H1 (cell line): ENCODE measurements around the gene TSG101. TPM values are rescaled to one million over a fixed set of nuclear protein-coding genes. Genes with fewer than 3 reads are reported as not detected.

Source experiments
- CTCF ChIA-PET: fragments of 300-600 bp; sonication (Branson Sonifier 250); formaldehyde crosslinking; loops from one replicate; lab custom pipeline; 2021; ENCODE audit not compliant: partially characterized antibody; lab: Charles Lee
- POLR2A ChIA-PET: fragments of 300-600 bp; sonication (Branson Sonifier 250); formaldehyde crosslinking; loops from one replicate; lab custom pipeline; 2021; ENCODE audit warnings: inconsistent platforms; ENCODE audit not compliant: partially characterized antibody; lab: Charles Lee
- DNase-seq, 2 experiments: peaks; one replicate each; pipeline versions ENCODE4 v3.0.0 to v3.0.0-alpha.2; 2010 to 2022; ENCODE audit warnings: low spot score in 2 of 2, low read depth in 1 of 2, mixed read lengths in 1 of 2
- FAIRE-seq: peaks from 2 replicates; lab custom pipeline; 2011; peaks lifted over from hg19 to GRCh38; lab: Jason Lieb, UNC
- H2AFZ ChIP-seq: 2 replicates; pipeline ENCODE4 v1.8.1; 2012; ENCODE audit warnings: low read length, inconsistent platforms
- H2AK5ac ChIP-seq: 2 replicates; pipeline ENCODE4 v1.6.1; 2013; ENCODE audit warnings: low read depth, low read length
- H2BK120ac ChIP-seq: replicated peaks from 2 replicates; pipeline ENCODE3; 2013; ENCODE audit warnings: low read depth, low read length, inconsistent platforms
- H2BK12ac ChIP-seq: 2 replicates; pipeline ENCODE4 v1.6.1; 2013; ENCODE audit warnings: low read depth, low read length
- H2BK15ac ChIP-seq: 2 replicates; pipeline ENCODE4 v1.6.1; 2013; ENCODE audit warnings: low read length
- H2BK20ac ChIP-seq: 2 replicates; pipeline ENCODE4 v1.6.1; 2013; ENCODE audit warnings: low read length
- H2BK5ac ChIP-seq: 2 replicates; pipeline ENCODE4 v1.6.1; 2013; ENCODE audit warnings: low read depth, low read length
- H3K14ac ChIP-seq: 2 replicates; pipeline ENCODE4 v1.6.1; 2013; ENCODE audit warnings: inconsistent platforms; ENCODE audit not compliant: insufficient read length
- H3K18ac ChIP-seq: 2 replicates; pipeline ENCODE4 v1.6.1; 2013; ENCODE audit warnings: low read length; ENCODE audit errors: extremely low read depth
- H3K23ac ChIP-seq: 2 replicates; pipeline ENCODE4 v1.6.1; 2013; ENCODE audit warnings: inconsistent platforms; ENCODE audit not compliant: insufficient read length
- H3K23me2 ChIP-seq: 2 replicates; pipeline ENCODE4 v1.6.1; 2013; ENCODE audit warnings: low read depth, low read length
- H3K27ac ChIP-seq: 2 replicates; pipeline ENCODE4 v1.6.1; 2011; ENCODE audit warnings: low read depth, low read length, inconsistent platforms
- H3K27me3 ChIP-seq, 4 experiments: replicated peaks in 1 of 4; 1 replicate in 1 of 4; 2 replicates in 3 of 4; pipeline versions ENCODE4 v1.6.1 to v1.8.1; 2011 to 2013; ENCODE audit warnings: low read length in 3 of 4, mild to moderate bottlenecking in 3 of 4, inconsistent platforms in 2 of 4, mixed read lengths in 2 of 4, moderate library complexity in 1 of 4; ENCODE audit not compliant: control insufficient read depth in 3 of 4, insufficient read depth in 3 of 4; ENCODE audit errors: extremely low read depth in 1 of 4
- H3K36me3 ChIP-seq, 4 experiments: 2 replicates each; pipeline versions ENCODE4 v1.6.1 to v1.8.1; 2011 to 2013; ENCODE audit warnings: mild to moderate bottlenecking in 4 of 4, low read length in 3 of 4, moderate library complexity in 2 of 4, control low read depth in 1 of 4, inconsistent platforms in 1 of 4; ENCODE audit not compliant: insufficient read depth in 4 of 4, control insufficient read depth in 2 of 4
- H3K4ac ChIP-seq: replicated peaks from 2 replicates; pipeline ENCODE3; 2013; ENCODE audit warnings: low read length, low read depth, mixed read lengths, inconsistent platforms; ENCODE audit not compliant: insufficient read length
- H3K4me1 ChIP-seq, 4 experiments: replicated peaks in 1 of 4; 1 replicate in 1 of 4; 2 replicates in 3 of 4; pipeline versions ENCODE4 v1.6.1 to v1.8.1; 2011 to 2013; ENCODE audit warnings: low read length in 3 of 4, inconsistent platforms in 2 of 4, mixed read lengths in 1 of 4; ENCODE audit not compliant: insufficient read depth in 4 of 4, control insufficient read depth in 3 of 4
- H3K4me2 ChIP-seq, 2 experiments: 2 replicates each; pipeline versions ENCODE4 v1.6.1 to v1.8.1; 2011 to 2013; ENCODE audit warnings: low read depth in 2 of 2, low read length in 2 of 2, control low read depth in 1 of 2, inconsistent platforms in 1 of 2, mild to moderate bottlenecking in 1 of 2; ENCODE audit not compliant: insufficient read depth in 1 of 2
- H3K4me3 ChIP-seq, 4 experiments: fragments of 200-600, 300-600 bp in 1 of 4; sonication (generic), shearing (Covaris generic), sonication (Bioruptor Twin) in 1 of 4; 2 replicates each; pipeline versions ENCODE4 v1.5.1 to v1.8.1; 2011 to 2016; ENCODE audit warnings: low read length in 4 of 4, low read depth in 3 of 4, control low read depth in 2 of 4, inconsistent platforms in 2 of 4, mild to moderate bottlenecking in 2 of 4, mixed read lengths in 1 of 4, moderate library complexity in 1 of 4; ENCODE audit not compliant: insufficient read depth in 2 of 4; ENCODE audit errors: extremely low read depth in 1 of 4
- H3K56ac ChIP-seq: replicated peaks from 2 replicates; pipeline ENCODE3; 2013; ENCODE audit warnings: low read depth, mild to moderate bottlenecking, mixed read lengths, low read length, inconsistent platforms; ENCODE audit not compliant: insufficient read length
- H3K79me1 ChIP-seq: 2 replicates; pipeline ENCODE4 v1.6.1; 2013; ENCODE audit warnings: low read depth, low read length, control low read depth
- H3K79me2 ChIP-seq, 2 experiments: 2 replicates each; pipeline versions ENCODE4 v1.6.1 to v1.8.1; 2012 to 2013; ENCODE audit warnings: low read length in 2 of 2, mild to moderate bottlenecking in 2 of 2, inconsistent platforms in 1 of 2; ENCODE audit not compliant: insufficient read depth in 2 of 2, control insufficient read depth in 1 of 2
- H3K9ac ChIP-seq, 4 experiments: replicated peaks in 1 of 4; 1 replicate in 1 of 4; 2 replicates in 3 of 4; pipeline versions ENCODE4 v1.6.1 to v1.8.1; 2011 to 2013; ENCODE audit warnings: low read depth in 3 of 4, low read length in 3 of 4, control low read depth in 2 of 4, mild to moderate bottlenecking in 2 of 4, moderate library complexity in 2 of 4, inconsistent platforms in 1 of 4; ENCODE audit errors: extremely low read depth in 1 of 4
- H3K9me3 ChIP-seq, 2 experiments: 2 replicates each; pipeline versions ENCODE4 v1.6.1 to v1.8.1; 2012 to 2013; ENCODE audit warnings: mild to moderate bottlenecking in 2 of 2, moderate library complexity in 2 of 2, control low read depth in 1 of 2, inconsistent platforms in 1 of 2, low read depth in 1 of 2, low read length in 1 of 2, mixed read lengths in 1 of 2; ENCODE audit not compliant: insufficient read depth in 2 of 2
- H4K20me1 ChIP-seq, 2 experiments: replicated peaks in 1 of 2; 2 replicates each; pipeline versions ENCODE3 to v1.8.1; 2011 to 2013; ENCODE audit warnings: inconsistent platforms in 2 of 2, low read length in 2 of 2, mild to moderate bottlenecking in 1 of 2; ENCODE audit not compliant: insufficient read depth in 2 of 2, control insufficient read depth in 1 of 2
- H4K5ac ChIP-seq: 2 replicates; pipeline ENCODE4 v1.6.1; 2013; ENCODE audit warnings: low read length, low read depth, mixed read lengths, inconsistent platforms; ENCODE audit not compliant: insufficient read length
- H4K8ac ChIP-seq: 2 replicates; pipeline ENCODE4 v1.8.0; 2013; ENCODE audit warnings: mild to moderate bottlenecking, moderate library complexity, low read length, inconsistent platforms; ENCODE audit not compliant: insufficient read depth; ENCODE audit errors: extremely low read depth
- H4K91ac ChIP-seq: replicated peaks from 2 replicates; pipeline ENCODE3; 2013; ENCODE audit warnings: low read length, mixed read lengths, inconsistent platforms; ENCODE audit not compliant: insufficient read length
- CHD2 ChIP-seq: IDR thresholded peaks from 2 replicates; pipeline ENCODE4 v1.6.1; 2012; ENCODE audit warnings: low read length, improper control_type of control experiment
- CREB1 ChIP-seq: IDR thresholded peaks from 2 replicates; pipeline ENCODE4 v1.6.1; 2012; ENCODE audit warnings: inconsistent platforms
- KDM5A ChIP-seq: fragments of 200-600 bp; IDR thresholded peaks from 2 replicates; pipeline ENCODE4 v1.7.1; 2012; ENCODE audit warnings: mild to moderate bottlenecking, low read length, inconsistent platforms, mixed read lengths
- TBP ChIP-seq: IDR thresholded peaks from 2 replicates; pipeline ENCODE4 v1.6.1; 2011; ENCODE audit warnings: low read depth, low read length, improper control_type of control experiment
- TEAD4 ChIP-seq: IDR thresholded peaks from 2 replicates; pipeline ENCODE4 v1.6.1; 2012; ENCODE audit warnings: low read depth, low read length, inconsistent platforms, mixed read lengths
- WGBS, 2 experiments: shearing (Covaris generic) in 1 of 2; methylation state at CpG; one replicate each; pipeline versions ENCODE4 v1.1.6 to v1.1.7; 2013 to 2015; ENCODE audit warnings: low lambda C conversion rate in 2 of 2, mixed read lengths in 2 of 2, inconsistent platforms in 1 of 2, low coverage in 1 of 2, missing lambda C conversion rate in 1 of 2; ENCODE audit not compliant: insufficient replicate concordance in 2 of 2, insufficient coverage in 1 of 2, insufficient read length in 1 of 2; ENCODE audit errors: extremely low coverage in 1 of 2, missing lambda C conversion rate in 1 of 2; 5-methylcytosine and 5-hydroxymethylcytosine counted together
- polyA plus RNA-seq, 7 experiments: library from polyadenylated mRNA; depleted of rRNA in 3 of 7; stranded (reverse) in 5 of 7; unstranded in 2 of 7; fragments of >200 nt in 5 of 7; fragments of 200-250 nt in 2 of 7; gene quantifications; 1 replicate in 5 of 7; 2 replicates in 1 of 7; 4 replicates in 1 of 7; pipeline versions ENCODE4 v1.2.1 to v1.2.3, GENCODE V29; 2011 to 2013; ENCODE audit warnings: missing spikeins in 2 of 7, mixed read lengths in 2 of 7
- total RNA-seq: library from RNA; stranded (reverse); fragmentation: NEBNext Ultra II Directional; extraction: Animal tissue kit (Norgen Biotek cat#: 25700); gene quantifications from 2 replicates; pipeline ENCODE4 v1.2.1, GENCODE V29; 2021

Gene TSG101
- total and polyA plus RNA-seq, 2 of the 8 experiments (the other 6 are each of a cell fraction or from before 2014, with no cell fraction given) = 50.8 to 151 TPM

GRCh38 chr11:18527512-18527911, 770 bp upstream of the TSG101 start:
- H3K18ac ChIP-seq = no peak overlapping the region
- WGBS, 2 experiments = 76% methylated on average over 5 of the region's 5 CpGs; no CpG with 5 or more reads in 1 of the 2 experiments
- peaks cover 0 to 3% (median 0%) of the 10 kb centered on the region in 4 experiments; a peak in 1 of 8 replicates for H3K36me3 ChIP-seq
- no peak overlapping the region for H2BK5ac ChIP-seq
- DNase-seq (no peak), FAIRE-seq (no peak)
- peaks cover 0 to 40% of the 10 kb centered on the region in 2 experiments; a peak in 2 of 4 replicates for H3K79me2 ChIP-seq
- no peak overlapping the region for H3K56ac ChIP-seq
- peak overlapping the region; percentile 86 to 96 (median 91) for H3K4me3 ChIP-seq
- H4K20me1 ChIP-seq = no peaks in the 10 kb centered on the region
- peak overlapping the region; percentile 58 to 62 for H3K4me2 ChIP-seq
- peak overlapping the region; percentile 97; the same call in 1 of the 2 replicates for H3K27ac ChIP-seq
- ChIA-PET CTCF (interaction anchor here (0.6 to 2.8 kb wide), 5 partner anchors 9 to 196 kb away, joined by 3 to 6 read pairs (median 3); no protein-coding TSS in a partner anchor), POLR2A (interaction anchor here (0.7 to 2.1 kb wide), 17 partner anchors 8 to 236 kb away, joined by 3 to 10 read pairs (median 4); partner anchors contain the start of genes GTF2H1, HPS5, LDHC and SPTY2D1)
- no peak overlapping the region for H2BK120ac ChIP-seq
- H3K9ac ChIP-seq = peak overlapping the region in 3 of 4 experiments; percentile 95 to 97 (median 96); a peak in 5 of 7 replicates
- H3K23me2 ChIP-seq = peaks cover 2% of the 10 kb centered on the region; the same call in 1 of the 2 replicates
- H3K79me1 ChIP-seq = peaks cover 2% of the 10 kb centered on the region; the same call in 1 of the 2 replicates
- H4K91ac ChIP-seq = no peak overlapping the region
- H3K4me1 ChIP-seq = peaks cover 0 to 3% (median 0%) of the 10 kb centered on the region in 4 experiments; a peak in 2 of 7 replicates
- TF ChIP-seq CHD2 (no peak), CREB1 (no peak), TBP (no peak), KDM5A (no peak), TEAD4 (no peak)
- TF ChIP-seq, all 59 proteins: peak for 0
- no peak overlapping the region for H4K5ac ChIP-seq
- no peak overlapping the region for H2BK15ac ChIP-seq
- H4K8ac ChIP-seq = no peak overlapping the region
- H2BK20ac ChIP-seq = no peak overlapping the region
- H2AFZ ChIP-seq = peak overlapping the region; percentile 91; the same call in 1 of the 2 replicates
- H3K27me3 ChIP-seq = no peaks in the 10 kb centered on the region
- H3K9me3 ChIP-seq = no peaks in the 10 kb centered on the region
- H3K14ac ChIP-seq = no peak overlapping the region
- H2BK12ac ChIP-seq = no peak overlapping the region
- no peak overlapping the region for H3K4ac ChIP-seq
- no peak overlapping the region for H3K23ac ChIP-seq
- no peak overlapping the region for H2AK5ac ChIP-seq
